ENCODE results near the gene MLIP. TPM values are rescaled to one million over a fixed set of nuclear protein-coding genes. Genes with fewer than 3 reads are reported as not detected.
"Not testable (repeated sequence)": the region's sequence is repeated elsewhere in the genome, so short reads cannot be mapped to it uniquely, and the experiment has no call there.

Gene MLIP
- polyA plus RNA-seq, 3 donors = 0.25 to 0.70 (median 0.50) TPM

- no peak for DNase-seq
Measured at GRCh38 chr6:54138795-54139194, 27.6 kb downstream of the MLIP start.

GRCh38 chr6:54140811-54141210 is 29.6 kb downstream of the MLIP start:
- no peak for DNase-seq

DNA sequence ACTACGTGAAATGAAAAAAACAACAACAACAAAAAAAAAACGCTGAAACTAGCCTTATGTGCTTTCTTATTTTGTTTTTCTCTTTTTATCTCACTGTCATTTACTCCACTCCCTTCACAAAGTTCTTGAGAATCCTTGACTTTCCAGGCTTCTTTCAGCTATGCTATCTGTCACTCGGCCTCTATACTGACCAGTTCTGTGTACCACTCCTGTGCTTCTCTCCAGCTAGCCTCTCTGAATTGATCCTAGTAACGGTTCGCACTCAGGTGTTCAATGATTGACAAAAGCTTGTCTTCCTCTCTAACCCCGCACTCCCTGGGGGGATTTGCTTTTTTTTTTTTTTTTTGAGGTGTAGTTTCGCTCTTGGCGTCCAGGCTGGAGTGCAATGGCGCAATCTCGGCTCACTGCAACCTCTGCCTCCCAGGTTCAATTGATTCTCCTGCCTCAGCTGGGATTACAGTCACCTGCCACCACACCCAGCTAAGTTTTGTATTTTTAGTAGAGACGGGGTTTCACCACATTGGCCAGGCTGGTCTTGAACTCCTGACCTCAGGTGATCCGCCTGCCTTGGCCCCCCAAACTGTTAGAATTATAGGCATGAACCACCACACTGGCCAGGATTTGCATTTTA is 31.8 kb downstream of the MLIP start:
- no peak for DNase-seq

DNA sequence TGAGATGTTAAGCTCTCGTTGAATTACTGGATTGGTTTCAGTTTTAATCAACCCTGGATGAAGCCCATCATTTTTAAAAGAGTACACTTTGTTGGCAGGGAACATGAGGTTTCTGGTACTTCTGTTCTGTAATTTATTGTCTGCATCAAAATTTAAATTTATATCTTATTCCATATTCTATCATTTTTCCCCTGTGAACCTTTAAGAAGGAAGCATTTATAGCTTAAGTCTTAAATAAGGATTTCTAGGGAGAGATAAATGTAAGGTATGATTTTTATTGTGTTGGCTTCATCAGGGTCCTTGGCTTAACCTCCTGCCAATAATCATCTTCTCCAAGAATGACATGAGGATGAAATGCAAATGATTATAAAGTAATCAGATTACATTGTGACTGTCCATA is 40.6 kb downstream of the MLIP start:
- no peak for DNase-seq

DNA sequence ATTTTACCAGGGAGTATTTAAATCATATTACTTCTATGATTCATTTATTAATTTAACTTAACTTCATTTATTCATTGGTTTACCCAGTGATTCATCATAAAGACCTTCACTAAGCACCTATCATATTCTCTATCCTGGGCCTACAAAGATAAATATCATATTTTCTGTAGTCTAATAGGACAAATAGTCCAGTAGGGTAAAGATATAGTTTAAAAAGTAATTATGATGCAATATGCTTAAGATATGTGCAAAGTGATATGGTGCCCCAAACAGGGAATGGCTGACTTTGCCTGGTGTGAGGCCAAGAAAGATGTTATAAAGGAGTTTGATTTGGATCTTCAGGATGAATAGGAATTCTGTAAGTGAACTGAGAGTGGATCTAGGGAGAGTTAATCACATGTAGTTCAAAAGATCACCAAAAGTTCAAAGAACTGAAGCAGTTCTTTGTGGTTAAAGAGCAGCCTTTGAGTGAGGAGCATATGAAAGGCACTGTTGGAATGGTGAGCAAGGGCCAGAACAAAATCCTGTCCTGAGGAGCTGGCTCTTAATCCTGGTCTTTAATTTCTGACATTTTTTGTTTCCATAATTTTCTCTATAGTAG is 45.5 kb downstream of the MLIP start:
- no peak for DNase-seq

DNA sequence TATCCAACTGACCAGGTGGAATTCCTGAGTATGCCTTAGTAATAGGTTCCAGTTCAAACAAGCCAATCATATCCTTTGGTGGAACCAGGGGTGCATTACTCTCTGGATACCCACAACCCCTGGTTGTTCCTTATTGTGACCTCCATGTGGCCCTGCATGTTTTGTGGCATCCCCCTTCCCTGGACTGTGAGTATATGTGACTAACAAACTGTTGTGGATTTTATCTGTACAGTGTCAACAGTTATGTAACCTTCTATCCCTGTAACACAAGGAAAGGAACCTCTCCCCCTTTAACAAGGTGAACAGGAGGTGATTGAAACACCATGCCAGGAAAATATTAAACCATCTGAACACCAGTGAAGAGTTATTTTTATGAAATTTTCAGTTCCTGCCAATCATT is 46.2 kb downstream of the MLIP start:
- DNase-seq = no peak

DNA sequence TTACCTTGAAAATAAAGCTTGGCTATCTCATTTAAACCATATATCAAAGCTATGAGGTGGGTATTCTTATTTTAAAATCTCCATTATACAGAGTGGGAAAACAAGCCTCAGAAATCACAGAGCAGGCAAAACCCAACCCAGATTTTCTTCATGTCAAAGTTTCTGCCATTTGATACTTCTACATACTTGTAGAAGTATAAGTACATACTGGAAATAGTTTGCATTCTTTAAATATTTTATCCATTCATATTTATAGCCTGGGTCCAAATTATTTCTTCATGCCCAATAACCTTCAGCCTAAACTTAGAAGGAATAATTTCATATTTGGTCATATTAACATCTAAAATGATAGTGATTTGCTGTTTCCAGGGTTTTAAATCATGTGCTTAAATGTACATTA is 61.8 kb downstream of the MLIP start:
- DNase-seq = no peak

DNA sequence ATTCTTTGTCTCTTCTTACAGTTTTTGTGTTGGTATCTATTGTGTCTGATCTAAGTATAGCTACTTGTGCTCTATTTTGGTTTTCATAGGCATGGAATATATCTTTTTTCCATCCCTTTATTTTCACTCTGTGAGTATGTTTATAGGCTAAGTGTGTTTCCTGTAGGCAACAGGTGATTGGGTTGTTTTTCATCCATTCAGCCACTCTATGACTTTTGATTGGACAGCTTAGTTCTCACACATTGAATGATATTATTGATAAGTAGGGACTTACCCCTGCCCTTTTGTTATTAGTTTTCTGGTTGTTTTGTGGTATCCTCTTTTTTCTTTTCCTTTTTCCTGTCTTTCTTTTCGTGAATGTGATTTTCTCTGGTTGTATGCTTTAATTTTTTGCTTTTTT is 67.9 kb downstream of the MLIP start:
- DNase-seq = no peak

DNA sequence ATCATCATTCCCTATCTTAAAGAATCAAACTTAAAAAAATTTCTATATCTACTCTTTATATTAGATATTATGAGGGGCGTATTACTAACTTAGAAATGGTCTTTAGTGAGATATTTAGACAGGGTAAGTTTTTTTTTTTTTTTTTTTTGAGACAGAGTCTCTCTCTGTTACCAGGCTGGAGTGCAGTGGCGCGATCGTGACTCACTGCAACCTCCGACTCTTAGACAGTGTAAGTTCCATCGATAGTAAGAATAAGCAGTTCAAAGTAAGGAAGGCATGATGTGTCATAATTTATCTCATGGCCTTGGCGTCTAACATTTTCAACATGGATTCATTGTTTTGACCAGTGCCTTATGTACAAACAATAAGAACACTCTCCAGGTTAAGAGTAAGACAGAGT is 72.4 kb downstream of the MLIP start:
- DNase-seq = no peak

- DNase-seq = no peak
Measured at GRCh38 chr6:54185885-54186284, 74.6 kb downstream of the MLIP start.

- no peak for DNase-seq
Measured at GRCh38 chr6:54188846-54189245, 77.6 kb downstream of the MLIP start.

- peak; percentile 8 for DNase-seq
Measured at GRCh38 chr6:54191461-54191860, 80.2 kb downstream of the MLIP start.

- DNase-seq = no peak
Measured at GRCh38 chr6:54192993-54193392, 81.8 kb downstream of the MLIP start.

DNA sequence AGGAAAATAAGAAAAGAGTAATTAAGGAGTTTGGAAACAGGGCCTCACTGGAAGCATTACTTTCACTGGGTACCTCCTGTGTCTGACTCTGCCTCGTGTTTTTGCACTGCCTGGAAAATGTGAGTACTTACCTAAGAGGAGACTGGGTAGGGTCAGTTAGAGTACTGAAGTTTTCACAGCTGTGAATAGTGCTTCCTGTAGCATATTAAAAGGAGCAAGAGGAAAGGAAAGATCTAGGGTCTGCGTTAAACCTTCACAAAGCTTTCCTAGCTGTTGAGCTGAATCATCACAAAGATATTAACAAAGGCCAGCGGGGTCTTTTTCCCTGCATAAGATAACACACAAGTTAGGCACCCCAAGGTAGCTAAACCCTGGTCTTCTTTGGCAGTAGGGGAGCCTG is 82.3 kb downstream of the MLIP start:
- no peak for DNase-seq

DNA sequence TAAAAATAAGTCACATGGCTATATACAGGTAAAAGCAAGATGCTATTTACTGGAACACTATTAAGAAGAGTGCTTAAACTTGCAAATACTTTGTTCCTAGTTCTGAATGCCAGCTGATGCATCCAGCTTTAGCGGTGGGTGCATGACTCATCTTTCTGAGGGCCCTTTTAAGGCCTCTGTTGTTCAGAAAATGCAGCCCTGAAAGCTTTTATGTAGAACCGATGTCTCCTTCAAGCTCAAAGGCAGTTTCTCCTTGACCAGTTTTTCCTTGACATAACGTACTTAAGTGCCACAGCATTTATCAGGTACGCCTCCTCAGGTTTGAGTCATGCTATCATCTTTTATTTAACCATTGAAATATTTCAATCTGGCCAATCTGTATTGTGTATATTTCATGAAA is 82.8 kb downstream of the MLIP start:
- no peak for DNase-seq

DNA sequence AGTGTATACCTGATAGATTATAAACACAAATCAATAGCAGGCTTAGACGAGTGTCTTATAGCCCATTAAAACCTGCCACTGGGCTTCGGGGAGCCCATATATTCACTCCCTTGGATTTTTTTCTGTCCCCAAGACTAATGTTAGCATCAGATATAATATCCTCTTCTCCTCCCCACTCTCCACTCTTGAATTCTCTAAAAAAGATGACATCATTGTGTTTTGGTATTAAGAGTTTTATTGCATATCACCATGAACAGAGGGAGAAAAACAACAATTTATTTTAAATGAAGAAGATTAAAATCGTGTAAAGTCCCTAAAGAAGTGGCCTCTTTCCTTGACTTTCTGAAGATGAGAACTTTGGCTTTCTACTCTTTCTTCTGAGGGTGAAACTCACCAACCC is 84.4 kb downstream of the MLIP start:
- DNase-seq = no peak

- no peak for DNase-seq
Measured at GRCh38 chr6:54196905-54197304, 85.7 kb downstream of the MLIP start.

DNA sequence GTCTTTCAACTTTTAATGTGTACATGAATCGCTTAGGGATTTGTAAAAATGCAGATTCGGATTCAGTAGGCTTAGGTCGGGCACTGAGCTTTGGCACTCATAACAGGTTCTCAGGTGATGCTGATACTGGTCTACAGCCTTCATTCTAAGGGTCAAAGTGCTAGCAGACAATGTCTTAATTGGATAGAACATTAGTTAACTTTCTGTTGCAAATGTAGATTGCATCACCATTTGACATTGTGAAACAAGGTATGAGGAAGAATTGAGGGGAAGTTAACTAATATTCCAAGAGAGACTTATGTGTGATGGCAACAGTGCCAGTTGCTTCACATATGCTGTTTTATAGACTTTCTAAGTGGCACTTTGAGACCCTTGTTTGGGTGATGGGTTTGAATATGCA is 86.9 kb downstream of the MLIP start:
- DNase-seq = no peak

- DNase-seq = not testable (repeated sequence)
Measured at GRCh38 chr6:54203474-54204035, 92.3 kb downstream of the MLIP start.

DNA sequence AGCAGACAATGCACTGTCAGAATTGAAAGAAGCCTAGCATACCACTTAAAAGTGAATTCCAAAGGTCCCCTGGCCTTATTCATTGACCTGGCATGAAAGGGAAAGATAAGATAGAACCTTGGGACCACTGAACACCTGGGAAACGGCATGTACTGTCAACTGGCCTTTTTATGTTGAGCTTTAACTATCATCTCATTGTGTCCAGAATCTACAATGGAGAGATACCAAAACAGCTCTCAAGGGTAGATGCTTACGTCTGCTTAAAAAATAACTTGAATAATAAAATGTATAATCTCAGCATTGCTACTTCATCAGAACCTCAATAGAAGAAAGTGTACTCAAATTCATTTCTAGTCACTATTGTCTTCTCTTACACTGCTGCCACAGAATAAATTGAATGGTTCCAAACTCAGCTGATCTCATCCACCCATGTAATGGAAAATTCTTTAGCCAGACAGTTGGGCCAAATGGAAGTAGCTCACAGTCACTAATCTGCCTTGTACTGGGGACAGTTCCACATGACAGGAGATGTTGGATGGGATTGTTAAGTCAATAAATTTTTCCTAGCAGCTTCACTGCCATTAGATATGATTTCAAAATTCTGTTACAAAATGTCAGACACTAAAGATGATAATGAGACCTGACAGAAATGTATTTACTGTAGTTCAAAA is 93.8 kb downstream of the MLIP start:
- DNase-seq = no peak

DNA sequence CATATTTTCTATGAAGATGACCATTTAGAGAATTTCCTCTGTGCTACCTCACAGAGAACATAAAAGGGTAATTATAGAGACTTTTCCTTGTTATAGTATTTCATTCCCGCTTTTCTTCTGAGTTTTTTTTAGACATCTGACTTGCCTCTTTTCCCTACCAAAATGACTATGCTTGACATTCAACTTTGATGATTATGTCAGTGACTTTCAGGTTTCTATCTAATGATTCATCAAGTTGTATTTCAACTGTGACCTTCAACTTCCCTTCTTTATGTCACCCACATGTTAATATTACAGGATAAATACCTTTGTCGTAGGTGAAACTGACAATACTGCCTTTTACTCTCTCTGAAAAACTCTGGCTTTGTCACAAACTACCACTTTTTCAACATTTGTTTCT is 95.3 kb downstream of the MLIP start:
- no peak for DNase-seq

GRCh38 chr6:54209983-54210382 is 98.7 kb downstream of the MLIP start:
- not testable (repeated sequence) for DNase-seq

- no peak for DNase-seq
Measured at GRCh38 chr6:54214286-54214685, 103.0 kb downstream of the MLIP start.

Data from renal pelvis (tissue), 4 donors.